Left forelimb (tissue), 1 donor: ENCODE data around the gene MDP1.
A peak's percentile ranks its signal among the peaks of the same experiment; 100 is the strongest.

Source experiments
- DNase-seq: peaks from one replicate; pipeline ENCODE4 v3.0.0-alpha.2; 2018; ENCODE audit warnings: low spot score

Gene MDP1

GRCh38 chr14:24179961-24180796 is 35.7 kb downstream of the MDP1 start:
- peak; percentile 68 for DNase-seq

GRCh38 chr14:24179294-24179960 is 36.4 kb downstream of the MDP1 start:
- peak; percentile 60 for DNase-seq

- peak; percentile 52 for DNase-seq
Measured at GRCh38 chr14:24178399-24179178, 37.3 kb downstream of the MDP1 start.

GRCh38 chr14:24177891-24178290 is 38.0 kb downstream of the MDP1 start:
- DNase-seq = peak; percentile 53

- DNase-seq = peak; percentile 45
Measured at GRCh38 chr14:24177041-24177825, 38.6 kb downstream of the MDP1 start.

- DNase-seq = no peak
Measured at GRCh38 chr14:24176599-24176998, 39.3 kb downstream of the MDP1 start.

GRCh38 chr14:24172871-24173281 is 43.0 kb downstream of the MDP1 start:
- no peak for DNase-seq

GRCh38 chr14:24172261-24172860 is 43.5 kb downstream of the MDP1 start:
- no peak for DNase-seq

- DNase-seq = peak; percentile 86
Measured at GRCh38 chr14:24171422-24172260, 44.2 kb downstream of the MDP1 start, which contains the start of gene REC8. Gene REC8, plus strand, starts transcription at chr14:24172080. Its CDS starts 473 bp downstream, at chr14:24172553.

- no peak for DNase-seq
Measured at GRCh38 chr14:24167469-24168114, 48.3 kb downstream of the MDP1 start.

- DNase-seq = peak; percentile 62
Measured at GRCh38 chr14:24165785-24166184, 50.1 kb downstream of the MDP1 start.

- peak; percentile 53 for DNase-seq
Measured at GRCh38 chr14:24164518-24164991, 51.3 kb downstream of the MDP1 start.
